HG03095 (cell line): ENCODE measurements around the gene SMPX.

Experiments
- ATAC-seq: cut with Tn5 transposase; IDR thresholded peaks from one replicate; pipeline ENCODE4 v1.9.1; 2021; ENCODE audit warnings: moderate library complexity; ENCODE audit not compliant: unreplicated experiment

SMPX gene

DNA sequence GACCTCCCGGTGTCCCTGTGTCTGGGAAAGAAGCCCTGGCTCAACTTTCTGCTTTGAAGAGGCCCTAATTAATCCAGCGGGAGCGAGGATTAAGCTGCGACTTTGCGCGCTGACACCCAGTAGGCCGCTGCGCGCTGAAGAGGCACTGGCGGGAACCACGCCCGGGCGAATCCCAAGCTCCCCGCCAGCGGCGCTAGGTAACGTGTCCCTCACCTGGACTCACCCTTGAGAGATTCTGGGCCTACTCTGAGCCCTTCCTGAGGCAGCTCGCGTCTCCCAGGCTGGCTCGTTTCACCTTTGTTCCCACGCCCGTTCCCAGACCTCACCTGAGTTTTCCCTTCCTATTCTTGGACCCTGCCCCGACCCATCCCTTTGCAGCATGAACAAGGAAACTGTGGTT is 99.2 kb downstream of the SMPX start:
- no peak for ATAC-seq

DNA sequence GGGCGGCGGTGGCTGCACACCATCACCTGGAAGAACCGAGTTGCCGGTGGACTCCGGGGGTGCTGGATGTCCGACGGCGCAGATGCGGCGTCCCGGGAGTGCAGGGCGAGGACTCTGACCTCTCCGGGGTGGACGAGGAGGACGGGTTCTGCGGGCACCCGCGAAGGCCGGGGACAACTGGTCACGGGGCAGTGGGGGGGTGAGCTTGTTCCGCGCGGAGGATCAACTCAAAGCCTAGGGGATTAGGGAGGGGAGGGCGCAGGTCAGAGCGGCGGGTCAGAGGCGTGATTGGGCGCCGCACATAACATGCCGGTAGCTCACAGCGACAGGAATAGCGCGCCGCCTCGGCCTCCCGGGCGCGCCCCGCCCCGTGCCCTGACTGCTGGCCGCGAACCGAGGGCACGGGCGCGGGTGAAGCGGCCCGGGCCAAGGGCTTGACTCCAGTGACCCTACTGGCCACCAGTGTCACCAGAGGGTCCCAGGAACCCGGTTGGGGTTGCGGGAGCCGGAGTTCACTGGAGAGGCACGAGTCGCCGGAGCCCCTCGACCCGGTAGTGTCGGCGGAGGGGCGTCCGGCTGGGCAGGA is 99.7 kb downstream of the SMPX start, which contains the start of gene KLHL34:
Gene KLHL34 (minus strand): TSS at position 179 of the 586 bp plus-strand sequence. CDS start 542 bp downstream, outside the sequence.
- no peak for ATAC-seq

DNA sequence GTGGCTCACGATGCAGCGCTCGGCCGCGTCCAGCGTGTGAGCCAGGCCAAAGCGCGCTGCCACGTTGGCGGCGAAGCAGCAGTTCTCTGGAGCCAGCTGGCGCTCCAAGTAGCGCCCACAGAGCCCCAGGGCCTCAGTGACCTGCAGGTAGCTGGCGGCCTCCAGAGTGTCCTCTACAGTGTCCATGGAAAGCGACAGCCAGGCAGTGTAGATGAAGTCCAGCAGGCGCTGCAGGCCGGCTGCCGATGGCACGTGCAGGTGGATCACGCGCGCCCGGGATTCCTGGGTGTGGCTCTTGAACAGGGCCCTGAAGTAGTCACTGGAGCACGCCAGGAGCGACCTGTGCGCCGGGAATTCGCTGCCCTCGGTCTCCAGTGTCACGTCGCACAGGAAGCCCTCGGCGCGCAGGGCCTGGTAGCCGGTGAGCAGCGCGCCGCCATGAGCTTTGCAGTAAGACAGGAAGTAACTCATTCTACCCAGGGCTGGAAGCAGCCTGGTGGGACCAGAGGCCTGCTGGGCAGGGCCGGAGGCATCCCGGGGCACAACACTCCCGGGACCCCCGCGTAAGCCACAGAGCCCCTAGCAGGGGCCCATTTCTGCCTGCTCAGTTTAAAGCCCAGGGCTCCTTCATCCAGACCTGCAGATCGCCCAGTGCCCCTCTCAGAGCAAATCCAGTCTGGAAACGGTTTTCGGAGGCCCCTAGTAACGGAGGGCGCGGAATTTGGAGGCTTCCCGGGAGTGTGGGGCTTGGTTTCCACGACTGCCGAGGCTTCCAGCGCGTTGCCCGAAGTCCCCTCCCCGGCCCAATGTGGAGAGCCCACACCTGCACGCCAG is 100.4 kb downstream of the SMPX start:
- ATAC-seq, result no peak

DNA sequence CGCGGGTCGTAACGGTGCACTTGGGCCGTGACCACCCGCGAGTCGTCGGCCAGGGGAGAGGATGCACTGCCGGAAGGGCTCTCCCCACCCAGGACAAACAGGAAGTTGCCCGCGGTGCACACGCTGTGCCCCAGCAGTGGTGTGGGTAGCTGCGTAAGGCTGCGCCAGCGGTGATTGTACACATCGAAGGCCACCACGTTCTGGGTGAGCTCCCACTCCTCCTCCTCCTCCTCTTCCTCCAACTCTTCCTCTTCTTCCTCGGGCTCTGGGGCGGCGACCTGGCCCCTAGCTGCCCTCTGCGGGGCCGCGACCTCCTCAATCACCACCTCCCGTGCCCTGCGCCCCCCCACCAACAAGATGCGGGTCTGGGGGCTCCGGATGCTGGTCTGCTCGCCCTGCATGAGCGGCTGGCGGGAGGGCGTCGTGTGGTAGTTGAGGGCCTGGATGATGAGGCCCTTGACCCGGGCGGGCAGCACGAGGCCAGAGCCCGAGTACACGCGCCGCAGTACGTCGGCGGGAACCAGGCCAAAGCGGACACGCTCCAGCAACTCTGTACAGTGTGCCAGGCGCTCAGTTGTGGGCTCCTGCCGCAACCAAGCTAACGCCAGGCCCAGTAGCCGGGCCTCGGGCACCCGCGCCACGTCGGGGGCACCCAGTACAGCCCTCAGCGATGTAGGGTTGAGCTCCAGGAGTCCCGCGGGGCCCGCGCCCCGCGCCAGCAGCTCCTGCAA is 101.2 kb downstream of the SMPX start:
- no peak for ATAC-seq
